Esophagus muscularis mucosa (tissue), 4 donors: Measurements from ENCODE around the gene GAP43. TPM values are rescaled to one million over a fixed set of nuclear protein-coding genes. Genes with fewer than 3 reads are reported as not detected.

Source experiments
- DNase-seq: peaks from one replicate; pipeline ENCODE4 v3.0.0-alpha.2; 2017; ENCODE audit errors: extremely low spot score
- H3K27ac ChIP-seq, 4 donors: fragments of 200-600 bp; sonication (generic); replicated peaks in 1 of 4; 1 replicate in 3 of 4; 2 replicates in 1 of 4; pipeline ENCODE4 v1.5.1; 2016 to 2019; ENCODE audit warnings: mild to moderate bottlenecking in 1 of 4
- H3K27me3 ChIP-seq, 4 donors: fragments of 200-600 bp; sonication (generic); one replicate each; pipeline versions ENCODE4 v1.5.1 to v1.6.0; 2016 to 2019
- H3K36me3 ChIP-seq, 4 donors: fragments of 200-600 bp; sonication (generic); one replicate each; pipeline ENCODE4 v1.5.1; 2016 to 2019
- H3K4me1 ChIP-seq, 4 donors: fragments of 200-600 bp; sonication (generic); one replicate each; pipeline ENCODE4 v1.5.1; 2016 to 2019
- H3K4me3 ChIP-seq, 4 donors: fragments of 200-600 bp; sonication (generic); 1 replicate in 2 of 4; 2 replicates in 2 of 4; pipeline ENCODE4 v1.5.1; 2016 to 2019; ENCODE audit warnings: mild to moderate bottlenecking in 4 of 4, moderate library complexity in 1 of 4
- H3K9me3 ChIP-seq, 4 donors: fragments of 200-600 bp; sonication (generic); 1 replicate in 3 of 4; 2 replicates in 1 of 4; pipeline ENCODE4 v1.5.1; 2016 to 2019
- EP300 ChIP-seq: sonication (generic); formaldehyde crosslinking; IDR thresholded peaks from one replicate; pipeline ENCODE4 v1.6.1; 2017; ENCODE audit warnings: antibody characterized with exemption
- POLR2A ChIP-seq: fragments of 450-650 bp; IDR thresholded peaks from one replicate; pipeline ENCODE4 v1.6.1; 2017; ENCODE audit warnings: antibody characterized with exemption, moderate library complexity, mild to moderate bottlenecking, low read depth
- POLR2AphosphoS5 ChIP-seq, 2 donors: sonication (generic); formaldehyde crosslinking; IDR thresholded peaks; one replicate each; pipeline ENCODE4 v1.6.1; 2017; ENCODE audit warnings: antibody characterized with exemption in 2 of 2
- WGBS: methylation state at CpG from one replicate; pipeline ENCODE4 v1.1.5; 2018; 5-methylcytosine and 5-hydroxymethylcytosine counted together
- intact Hi-C: fragments of 100-400 bp; cut with DNase I; formaldehyde crosslinking; loops from one replicate; pipeline ENCODE4 v1.15.1; 2023
- total RNA-seq, 4 donors: library from RNA; depleted of rRNA; stranded (reverse); fragments of >200 nt; gene quantifications; one replicate each; pipeline versions ENCODE4 v1.1.0 to v1.2.1, GENCODE V29; 2016
- TF ChIP-seq, protein P1 (sequence below), 3 experiments: fragments of 200-600 bp in 2 of 3; fragments of 450-650 bp in 1 of 3; sonication (generic) in 2 of 3; IDR thresholded peaks; one replicate each; pipeline ENCODE4 v1.5.1; 2017 to 2019; ENCODE audit warnings: antibody characterized with exemption in 3 of 3, mild to moderate bottlenecking in 2 of 3, moderate library complexity in 1 of 3

The GAP43 gene
- total RNA-seq, 4 donors from 2014 or later, result 0.42 to 7.0 (median 3.1) TPM

DNA sequence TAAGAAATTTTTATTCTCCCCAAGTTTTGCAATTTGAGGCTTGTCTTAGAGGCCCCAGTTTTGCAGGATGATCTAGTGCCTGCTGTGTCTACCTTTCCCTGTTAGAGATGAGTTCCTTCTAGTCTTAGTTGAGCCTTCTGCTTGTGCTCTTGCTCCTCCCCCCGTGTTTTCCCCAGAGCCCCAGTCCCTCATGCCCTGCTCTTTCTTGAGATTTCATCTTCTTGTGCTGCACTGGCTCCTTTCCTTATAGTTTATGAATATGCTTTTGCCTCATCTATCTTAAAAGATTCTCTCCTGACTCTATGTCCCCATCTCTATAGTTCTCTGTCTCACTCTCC is 4.7 kb downstream of the GAP43 start:
- H3K4me1 ChIP-seq, result peaks cover 9 to 18% (median 15%) of the 10 kb centered on the region in 4 donors
- intact Hi-C loops, result no loop called here
- H3K9me3 ChIP-seq, result no peaks in the 10 kb centered on the region

DNA sequence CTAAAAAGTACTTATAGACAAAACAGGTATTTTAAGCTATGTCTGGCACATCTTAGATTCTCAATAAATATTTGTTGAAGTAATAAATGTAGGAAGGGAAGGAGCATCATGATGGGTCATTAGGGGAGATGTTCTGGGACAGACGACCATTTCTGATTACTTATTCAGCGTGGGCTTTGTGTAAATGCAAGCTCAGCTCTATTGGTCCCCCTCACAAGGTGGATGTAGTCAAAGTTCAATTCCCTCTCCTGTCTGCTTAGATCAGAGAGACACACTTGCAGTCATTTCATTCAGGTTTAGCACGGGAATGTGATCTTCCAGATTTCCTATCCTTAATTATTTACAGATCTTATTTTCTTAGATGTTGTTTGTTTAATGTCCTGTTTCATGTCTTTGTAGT is 7.5 kb downstream of the GAP43 start:
- Histone ChIP-seq H3K4me3 (no peak overlapping the region), H3K27me3 (peaks cover 0 to 22% (median 4%) of the 10 kb centered on the region in 4 donors), H3K4me1 (no peaks in the 10 kb centered on the region), H3K36me3 (no peaks in the 10 kb centered on the region), H3K9me3 (no peaks in the 10 kb centered on the region), H3K27ac (no peak overlapping the region)
- TF ChIP-seq, protein P1, sequence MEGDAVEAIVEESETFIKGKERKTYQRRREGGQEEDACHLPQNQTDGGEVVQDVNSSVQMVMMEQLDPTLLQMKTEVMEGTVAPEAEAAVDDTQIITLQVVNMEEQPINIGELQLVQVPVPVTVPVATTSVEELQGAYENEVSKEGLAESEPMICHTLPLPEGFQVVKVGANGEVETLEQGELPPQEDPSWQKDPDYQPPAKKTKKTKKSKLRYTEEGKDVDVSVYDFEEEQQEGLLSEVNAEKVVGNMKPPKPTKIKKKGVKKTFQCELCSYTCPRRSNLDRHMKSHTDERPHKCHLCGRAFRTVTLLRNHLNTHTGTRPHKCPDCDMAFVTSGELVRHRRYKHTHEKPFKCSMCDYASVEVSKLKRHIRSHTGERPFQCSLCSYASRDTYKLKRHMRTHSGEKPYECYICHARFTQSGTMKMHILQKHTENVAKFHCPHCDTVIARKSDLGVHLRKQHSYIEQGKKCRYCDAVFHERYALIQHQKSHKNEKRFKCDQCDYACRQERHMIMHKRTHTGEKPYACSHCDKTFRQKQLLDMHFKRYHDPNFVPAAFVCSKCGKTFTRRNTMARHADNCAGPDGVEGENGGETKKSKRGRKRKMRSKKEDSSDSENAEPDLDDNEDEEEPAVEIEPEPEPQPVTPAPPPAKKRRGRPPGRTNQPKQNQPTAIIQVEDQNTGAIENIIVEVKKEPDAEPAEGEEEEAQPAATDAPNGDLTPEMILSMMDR (IDR thresholded peaks at IDR 0.05), result no peak
- TF ChIP-seq EP300 (no peak), POLR2AphosphoS5 (IDR thresholded peaks at IDR 0.05) (no peak), POLR2A (no peak)
- WGBS, result 88% methylated on average over 3 of the region's 3 CpGs
- DNase-seq, result no peak
- intact Hi-C loops, result no loop called here

More for the DNA sequence above, 4.7 kb downstream of the GAP43 start:
- H3K36me3 ChIP-seq, result no peaks in the 10 kb centered on the region
- no peak overlapping the region for H3K4me3 ChIP-seq
- peaks cover 0 to 41% (median 15%) of the 10 kb centered on the region in 4 donors for H3K27me3 ChIP-seq
- H3K27ac ChIP-seq, result no peak overlapping the region
- WGBS, result 50% methylated on average over 1 of the region's 1 CpG
- TF ChIP-seq, protein P1 (IDR thresholded peaks at IDR 0.05), result no peak
- no peak for TF ChIP-seq POLR2AphosphoS5 (IDR thresholded peaks at IDR 0.05)
- TF ChIP-seq EP300, result no peak
- TF ChIP-seq POLR2A, result no peak
- DNase-seq, result no peak

- no peaks in the 10 kb centered on the region for H3K36me3 ChIP-seq
- H3K9me3 ChIP-seq, result no peaks in the 10 kb centered on the region
- intact Hi-C loops, result no loop called here
- H3K4me1 ChIP-seq, result no peaks in the 10 kb centered on the region
- H3K27me3 ChIP-seq, result peaks cover 0 to 16% (median 3%) of the 10 kb centered on the region in 4 donors
- H3K27ac ChIP-seq, result no peak overlapping the region
- H3K4me3 ChIP-seq, result no peak overlapping the region
- no peak for TF ChIP-seq POLR2A
- TF ChIP-seq POLR2AphosphoS5 (IDR thresholded peaks at IDR 0.05), result no peak
- TF ChIP-seq EP300, result no peak
- TF ChIP-seq, protein P1 (IDR thresholded peaks at IDR 0.05), result no peak
- DNase-seq, result no peak
Measured at GRCh38 chr3:115632026-115632425, 8.7 kb downstream of the GAP43 start.

DNA sequence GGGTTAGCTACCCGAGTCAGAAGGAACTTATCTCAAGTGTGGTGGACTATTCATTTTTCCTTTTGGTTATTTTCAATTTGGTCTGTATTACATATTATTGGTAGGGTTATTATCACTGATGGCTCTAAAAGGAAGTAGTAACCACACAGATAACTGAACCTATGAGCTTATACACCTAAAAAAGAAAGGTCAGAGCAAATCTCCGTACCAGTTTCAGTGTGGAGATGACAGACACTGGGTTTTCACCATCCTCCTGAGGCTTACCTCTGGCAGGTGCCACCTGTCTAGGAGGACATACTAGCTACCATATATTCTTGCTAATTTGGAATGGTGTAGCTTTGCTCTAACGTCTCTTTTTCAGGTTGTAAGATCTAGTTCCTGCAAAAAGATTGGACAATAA is 10.2 kb downstream of the GAP43 start:
- Histone ChIP-seq H3K4me3 (no peak overlapping the region), H3K9me3 (no peaks in the 10 kb centered on the region), H3K4me1 (no peaks in the 10 kb centered on the region), H3K36me3 (no peaks in the 10 kb centered on the region), H3K27ac (no peak overlapping the region), H3K27me3 (peaks cover 0 to 3% (median 0%) of the 10 kb centered on the region in 4 donors)
- TF ChIP-seq POLR2AphosphoS5 (IDR thresholded peaks at IDR 0.05) (no peak), EP300 (no peak), POLR2A (no peak)
- TF ChIP-seq, protein P1 (IDR thresholded peaks at IDR 0.05), result no peak
- DNase-seq, result no peak
- intact Hi-C loops, result no loop called here
- 93% methylated on average over 3 of the region's 3 CpGs for WGBS

GRCh38 chr3:115634052-115634451 is 10.7 kb downstream of the GAP43 start:
- Histone ChIP-seq H3K36me3 (no peaks in the 10 kb centered on the region), H3K9me3 (no peaks in the 10 kb centered on the region), H3K4me1 (no peaks in the 10 kb centered on the region), H3K27me3 (peaks cover 0 to 3% (median 0%) of the 10 kb centered on the region in 4 donors), H3K4me3 (no peak overlapping the region), H3K27ac (no peak overlapping the region)
- TF ChIP-seq, protein P1 (IDR thresholded peaks at IDR 0.05), result no peak
- TF ChIP-seq EP300 (no peak), POLR2AphosphoS5 (IDR thresholded peaks at IDR 0.05) (no peak), POLR2A (no peak)
- intact Hi-C loops, result no loop called here
- WGBS, result 83% methylated on average over 2 of the region's 2 CpGs
- DNase-seq, result no peak
